Adrenal gland (tissue), 12 donors: ENCODE data around the gene NEUROD6. TPM values are rescaled to one million over a fixed set of nuclear protein-coding genes. Genes with fewer than 3 reads are reported as not detected.

Source experiments
- DNase-seq, 7 donors: peaks; one replicate each; pipeline ENCODE4 v3.0.0-alpha.2; 2019 to 2020
- H3K27ac ChIP-seq, 5 donors: fragments of 200-600 bp; sonication (generic) in 4 of 5; 1 replicate in 3 of 5; 2 replicates in 2 of 5; pipeline versions ENCODE4 v1.5.1 to v1.8.0; 2016 to 2020; ENCODE audit warnings: mild to moderate bottlenecking in 1 of 5
- H3K27me3 ChIP-seq: fragments of 200-600 bp; 2 replicates; pipeline ENCODE4 v1.8.0; 2021
- H3K36me3 ChIP-seq, 2 donors: fragments of 200-600 bp; replicated peaks in 1 of 2; 1 replicate in 1 of 2; 2 replicates in 1 of 2; pipeline versions ENCODE4 v1.5.1 to v1.8.0; 2018 to 2022
- H3K4me1 ChIP-seq, 2 donors: fragments of 200-600 bp; replicated peaks in 1 of 2; 1 replicate in 1 of 2; 2 replicates in 1 of 2; pipeline versions ENCODE4 v1.5.1 to v1.8.0; 2018 to 2021
- H3K4me3 ChIP-seq, 4 donors: fragments of 200-600 bp; sonication (generic) in 3 of 4; one replicate each; pipeline ENCODE4 v1.5.1; 2016 to 2018
- H3K9me3 ChIP-seq, 3 donors: fragments of 200-600 bp; sonication (generic) in 1 of 3; replicated peaks in 1 of 3; 1 replicate in 2 of 3; 2 replicates in 1 of 3; pipeline versions ENCODE4 v1.5.1 to v1.8.0; 2016 to 2021
- POLR2A ChIP-seq, 2 donors: fragments of 450-650 bp; IDR thresholded peaks; one replicate each; pipeline ENCODE4 v1.6.1; 2017; ENCODE audit warnings: antibody characterized with exemption in 2 of 2, mild to moderate bottlenecking in 2 of 2, moderate library complexity in 1 of 2
- WGBS, 4 donors: extraction: QIAGEN DNeasy Blood & Tissue Kit in 2 of 4; methylation state at CpG; one replicate each; pipeline versions ENCODE4 v1.1.5 to v1.1.7; 2013 to 2017; 5-methylcytosine and 5-hydroxymethylcytosine counted together
- intact Hi-C, 2 donors: fragments of 100-400 bp; cut with DNase I; formaldehyde crosslinking; loops; one replicate each; pipeline versions ENCODE4 v1.14.1 to v1.15.0; 2022 to 2023
- polyA plus RNA-seq, 3 donors: library from polyadenylated mRNA; stranded (reverse); fragments of 200-250 nt in 2 of 3; fragments of 350-450 nt in 1 of 3; fragmentation: Illumina TruSeq in 1 of 3; extraction: RNeasy Lipid Tissue Mini Kit (QIAGEN cat#74804) in 1 of 3; gene quantifications; one replicate each; pipeline ENCODE4 v1.2.3, GENCODE V29; 2013 to 2014
- total RNA-seq, 9 donors: library from RNA; depleted of rRNA in 4 of 9; stranded (reverse); fragments of >200 nt in 4 of 9; fragments of 120-200 nt in 1 of 9; fragmentation: NEBNext Ultra II Directional in 1 of 9; extraction: Animal tissue kit (Norgen Biotek cat#: 25700) in 1 of 9; gene quantifications; one replicate each; pipeline versions ENCODE4 v1.1.0 to v1.2.4, GENCODE V29; 2013 to 2023
- TF ChIP-seq, protein P1 (sequence below), 6 experiments: fragments of 450-650 bp in 4 of 6; fragments of 200-600 bp in 2 of 6; sonication (generic) in 1 of 6; IDR thresholded peaks; 1 replicate in 5 of 6; 2 replicates in 1 of 6; pipeline versions ENCODE4 v1.5.1 to v1.8.0; 2016 to 2021; ENCODE audit warnings: antibody characterized with exemption in 6 of 6, mild to moderate bottlenecking in 2 of 6, moderate library complexity in 1 of 6
- donor health status: healthy with polysubstance abuse.
- donor health status: Bipolar disorder and iron deficiency.
- donor health status: DM: yes; HTN: yes; CAD: no.
- donor health status: DM: no; HTN: no; CAD: no.
- donor health status: DM: no; HTN: no; CAD: no.
- donor health status: DM: yes; HTN: yes; CAD: no.

Gene NEUROD6
- total and polyA plus RNA-seq, 12 donors: not detected

DNA sequence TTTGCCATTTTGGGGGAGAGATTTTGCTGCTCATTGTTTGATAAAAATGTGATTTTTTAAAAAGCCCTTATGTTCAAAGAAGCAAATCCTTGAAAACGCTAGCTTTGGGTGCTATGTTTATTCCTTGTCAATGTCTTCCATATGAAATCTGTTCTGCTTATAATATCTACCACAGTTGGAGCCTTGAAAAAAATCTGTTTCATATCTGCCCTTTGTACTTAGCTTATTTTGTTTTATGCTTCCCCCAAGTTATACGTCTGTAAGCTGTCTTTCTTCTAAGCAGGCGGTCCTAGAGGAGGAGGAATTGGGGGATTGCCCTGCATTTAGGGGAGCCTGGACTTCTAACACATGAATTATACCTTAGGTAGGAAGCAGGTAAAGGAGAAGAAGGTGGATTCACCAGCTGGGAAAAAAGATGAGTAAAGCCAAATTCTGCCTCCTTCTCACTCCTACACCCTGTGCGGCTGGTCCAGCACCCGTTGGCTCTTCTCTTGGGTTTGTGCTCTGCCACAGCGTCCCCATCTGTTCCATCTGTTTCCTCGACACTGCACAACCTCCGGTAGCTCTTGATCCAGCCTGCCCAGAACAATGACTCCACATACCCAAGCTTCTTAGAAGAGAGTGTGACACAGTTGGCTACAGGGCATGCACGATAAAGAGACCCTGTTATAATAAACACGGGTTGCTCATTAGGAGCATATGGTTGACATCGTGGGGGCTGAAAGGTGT is 31.9 kb upstream of the NEUROD6 start:
- no peak for DNase-seq
- Histone ChIP-seq H3K9me3 (no peaks in the 10 kb centered on the region), H3K27me3 (no peaks in the 10 kb centered on the region), H3K4me3 (no peak overlapping the region), H3K4me1 (no peaks in the 10 kb centered on the region), H3K36me3 (no peaks in the 10 kb centered on the region), H3K27ac (no peak overlapping the region)
- 71 to 78% (median 75%) methylated on average over 11 of the region's 11 CpGs for WGBS, 4 donors
- intact Hi-C loops: no loop called here
- TF ChIP-seq, protein P1, sequence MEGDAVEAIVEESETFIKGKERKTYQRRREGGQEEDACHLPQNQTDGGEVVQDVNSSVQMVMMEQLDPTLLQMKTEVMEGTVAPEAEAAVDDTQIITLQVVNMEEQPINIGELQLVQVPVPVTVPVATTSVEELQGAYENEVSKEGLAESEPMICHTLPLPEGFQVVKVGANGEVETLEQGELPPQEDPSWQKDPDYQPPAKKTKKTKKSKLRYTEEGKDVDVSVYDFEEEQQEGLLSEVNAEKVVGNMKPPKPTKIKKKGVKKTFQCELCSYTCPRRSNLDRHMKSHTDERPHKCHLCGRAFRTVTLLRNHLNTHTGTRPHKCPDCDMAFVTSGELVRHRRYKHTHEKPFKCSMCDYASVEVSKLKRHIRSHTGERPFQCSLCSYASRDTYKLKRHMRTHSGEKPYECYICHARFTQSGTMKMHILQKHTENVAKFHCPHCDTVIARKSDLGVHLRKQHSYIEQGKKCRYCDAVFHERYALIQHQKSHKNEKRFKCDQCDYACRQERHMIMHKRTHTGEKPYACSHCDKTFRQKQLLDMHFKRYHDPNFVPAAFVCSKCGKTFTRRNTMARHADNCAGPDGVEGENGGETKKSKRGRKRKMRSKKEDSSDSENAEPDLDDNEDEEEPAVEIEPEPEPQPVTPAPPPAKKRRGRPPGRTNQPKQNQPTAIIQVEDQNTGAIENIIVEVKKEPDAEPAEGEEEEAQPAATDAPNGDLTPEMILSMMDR (IDR thresholded peaks at IDR 0.05): no peak
- TF ChIP-seq POLR2A (IDR thresholded peaks at IDR 0.05): no peak

DNA sequence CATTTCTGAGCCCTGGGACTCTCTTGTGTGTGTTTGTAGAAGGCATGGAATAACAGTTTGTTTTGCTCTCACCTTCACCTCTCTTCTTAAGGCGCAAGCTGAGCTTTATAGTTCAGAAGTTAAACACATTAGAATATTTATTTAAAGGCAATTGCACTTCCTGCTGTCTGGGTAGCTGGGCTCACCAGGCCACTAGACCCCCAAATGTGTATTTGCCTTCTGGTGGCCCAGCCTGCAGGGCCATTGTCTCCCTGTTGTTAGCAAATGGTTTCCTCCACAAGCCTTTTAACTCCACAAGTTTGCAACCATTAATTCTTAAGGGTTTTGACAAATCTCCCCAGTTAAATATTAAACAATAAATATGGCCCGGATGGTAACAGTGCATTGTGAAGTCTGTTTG is 31.1 kb upstream of the NEUROD6 start:
- 53 to 75% (median 65%) methylated on average over 2 of the region's 2 CpGs for WGBS, 4 donors
- no peak for DNase-seq
- Histone ChIP-seq H3K36me3 (no peaks in the 10 kb centered on the region), H3K4me3 (no peak overlapping the region), H3K9me3 (no peaks in the 10 kb centered on the region), H3K27me3 (no peaks in the 10 kb centered on the region), H3K4me1 (no peaks in the 10 kb centered on the region), H3K27ac (no peak overlapping the region)
- intact Hi-C loops: no loop called here
- TF ChIP-seq, protein P1 (IDR thresholded peaks at IDR 0.05): no peak
- TF ChIP-seq POLR2A (IDR thresholded peaks at IDR 0.05): no peak

DNA sequence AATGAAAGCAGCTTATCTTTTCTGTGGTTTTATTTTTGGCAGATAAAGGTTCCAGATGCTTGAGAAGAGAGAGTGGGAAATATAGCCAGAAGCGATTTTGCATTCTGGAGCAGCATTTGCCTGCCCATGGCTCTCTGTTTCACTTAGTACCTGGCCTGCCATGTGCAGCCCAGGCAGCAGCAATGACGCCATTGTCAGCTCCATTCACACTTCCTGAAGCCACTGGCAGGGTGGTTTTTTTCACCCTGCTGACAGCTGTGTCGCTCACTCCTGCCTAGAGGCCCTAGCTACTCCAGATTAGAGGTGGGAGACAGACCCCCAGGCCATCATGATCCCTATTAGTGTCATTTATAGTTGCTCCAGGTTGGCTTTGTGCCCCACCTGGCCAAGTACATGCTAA is 30.1 kb upstream of the NEUROD6 start:
- DNase-seq: no peak
- 20 to 50% (median 44%) methylated on average over 2 to 3 of the region's 3 CpGs for WGBS, 4 donors
- intact Hi-C loops: no loop called here
- H3K9me3 ChIP-seq: no peaks in the 10 kb centered on the region
- no peak overlapping the region for H3K27ac ChIP-seq
- H3K27me3 ChIP-seq: no peaks in the 10 kb centered on the region
- H3K4me3 ChIP-seq: no peak overlapping the region
- TF ChIP-seq, protein P1 (IDR thresholded peaks at IDR 0.05): no peak
- no peak for TF ChIP-seq POLR2A (IDR thresholded peaks at IDR 0.05)
- H3K4me1 ChIP-seq: no peaks in the 10 kb centered on the region
- no peaks in the 10 kb centered on the region for H3K36me3 ChIP-seq

DNA sequence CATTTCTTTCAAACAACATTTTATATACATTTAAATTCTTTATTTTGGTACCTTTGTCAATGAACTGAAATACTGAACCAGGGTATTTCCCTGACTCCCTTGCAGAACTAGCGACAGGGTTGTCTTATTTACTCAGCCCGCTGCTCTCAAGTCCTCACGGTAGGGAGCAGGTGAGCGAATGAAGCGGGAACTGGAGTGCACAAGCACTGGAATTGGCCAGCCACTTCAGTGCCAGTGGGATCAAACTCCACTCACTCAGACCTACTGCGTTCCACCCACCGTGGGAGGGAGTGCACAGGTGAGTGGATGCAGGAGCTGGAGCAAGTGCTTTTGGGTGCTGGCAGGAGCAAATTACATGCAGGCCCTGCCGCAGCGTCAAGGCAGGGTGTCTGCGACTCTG is 28.1 kb upstream of the NEUROD6 start:
- TF ChIP-seq POLR2A (IDR thresholded peaks at IDR 0.05): no peak
- Histone ChIP-seq H3K27me3 (peaks cover 3% of the 10 kb centered on the region), H3K27ac (no peak overlapping the region), H3K36me3 (no peaks in the 10 kb centered on the region), H3K4me1 (no peaks in the 10 kb centered on the region), H3K9me3 (no peaks in the 10 kb centered on the region), H3K4me3 (no peak overlapping the region)
- intact Hi-C loops: no loop called here
- 79 to 87% (median 85%) methylated on average over 7 to 10 of the region's 10 CpGs for WGBS, 4 donors
- no peak for DNase-seq

DNA sequence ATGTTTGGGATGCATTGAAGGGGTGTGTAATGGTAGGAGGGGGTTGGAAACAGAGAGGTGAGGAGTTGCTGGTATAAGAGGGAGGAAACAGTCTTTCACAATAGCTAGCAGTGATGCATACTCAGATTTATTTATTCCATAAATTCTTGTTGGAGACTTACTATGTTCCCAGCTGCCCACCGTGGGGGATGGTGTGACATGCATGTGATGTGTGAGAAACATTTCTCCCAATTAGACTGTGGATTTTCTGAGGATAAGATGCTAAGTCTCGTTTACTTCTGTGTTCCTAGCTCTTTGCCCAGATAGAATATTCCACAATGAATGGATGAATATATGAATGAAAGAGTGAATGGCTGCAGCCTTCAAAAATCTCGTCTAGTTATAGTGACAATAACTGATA is 23.0 kb upstream of the NEUROD6 start:
- WGBS, 4 donors: 50 to 61% (median 56%) methylated on average over 3 of the region's 3 CpGs

More for the DNA sequence above, 23.0 kb upstream of the NEUROD6 start:
- no peaks in the 10 kb centered on the region for H3K36me3 ChIP-seq
- no peak overlapping the region for H3K4me3 ChIP-seq
- TF ChIP-seq, protein P1 (IDR thresholded peaks at IDR 0.05): no peak
- TF ChIP-seq POLR2A (IDR thresholded peaks at IDR 0.05): no peak
- no peak overlapping the region for H3K27ac ChIP-seq
- intact Hi-C loops: no loop called here
- no peak for DNase-seq
- peaks cover 5% of the 10 kb centered on the region for H3K27me3 ChIP-seq
- H3K4me1 ChIP-seq: no peaks in the 10 kb centered on the region
- H3K9me3 ChIP-seq: no peaks in the 10 kb centered on the region
